ENCODE results near the gene RPH3AL.

Gene RPH3AL

GRCh38 chr17:192666-193425, 159.8 kb downstream of the RPH3AL start:
- no peak for TF ChIP-seq CTCF (IDR thresholded peaks at IDR 0.05; ENCODE audit: extremely low read depth, insufficient read depth, missing control alignments)
- DNase-seq (ENCODE audit: low spot score) = no peak
- in situ Hi-C loops (cut with MboI; ENCODE audit: low pct_unique_long_range_greater_than_20kb, low sequenced_read_pairs, unreplicated experiment) = no loop called here

DNA sequence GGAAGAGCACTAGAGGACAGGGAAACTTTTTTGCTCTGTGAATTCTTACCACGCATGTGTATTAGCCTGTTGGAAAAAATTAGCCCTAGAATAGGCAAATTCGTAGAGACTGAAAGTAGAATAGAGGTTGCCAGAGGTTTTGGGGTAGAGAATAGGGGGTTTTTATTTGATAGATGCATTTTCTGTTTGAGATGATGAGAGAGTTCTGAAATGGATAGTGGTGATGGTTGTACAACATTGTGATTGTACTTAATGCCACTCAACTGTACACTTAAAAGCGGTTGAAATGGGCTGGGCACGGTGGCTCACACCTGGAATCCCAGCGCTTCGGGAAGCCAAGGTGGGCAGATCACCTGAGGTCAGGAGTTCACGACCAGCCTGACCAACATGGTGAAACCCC, 163.2 kb downstream of the RPH3AL start:
- TF ChIP-seq CTCF (IDR thresholded peaks at IDR 0.05; ENCODE audit: extremely low read depth, insufficient read depth, missing control alignments) = no peak
- DNase-seq (ENCODE audit: low spot score) = no peak
- in situ Hi-C loops (cut with MboI; ENCODE audit: low pct_unique_long_range_greater_than_20kb, low sequenced_read_pairs, unreplicated experiment) = no loop called here

DNA sequence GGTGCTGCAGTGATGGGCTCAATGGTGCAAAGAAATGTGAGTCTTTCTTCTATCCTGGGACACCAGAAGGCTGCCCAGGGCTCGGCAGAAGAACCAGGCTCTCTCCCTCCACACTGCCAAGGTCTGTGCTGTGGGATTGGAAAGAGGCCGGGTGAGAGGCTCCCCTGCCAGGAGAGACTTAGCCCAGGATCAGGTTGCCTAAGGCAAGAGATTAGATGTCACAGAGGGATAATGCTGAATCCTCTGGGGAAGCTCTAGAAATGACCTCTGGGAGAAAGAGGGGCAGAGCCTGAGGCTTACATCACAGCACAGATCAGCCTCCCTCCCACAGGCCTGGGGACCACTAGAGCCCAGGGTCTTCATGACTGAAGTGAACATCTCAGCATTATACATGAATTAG, 165.5 kb downstream of the RPH3AL start:
- DNase-seq (ENCODE audit: low spot score) = no peak
- no peak for TF ChIP-seq CTCF (IDR thresholded peaks at IDR 0.05; ENCODE audit: extremely low read depth, insufficient read depth, missing control alignments)
- in situ Hi-C loops (cut with MboI; ENCODE audit: low pct_unique_long_range_greater_than_20kb, low sequenced_read_pairs, unreplicated experiment) = no loop called here

- in situ Hi-C loops (cut with MboI; ENCODE audit: low pct_unique_long_range_greater_than_20kb, low sequenced_read_pairs, unreplicated experiment) = no loop called here
- no peak for DNase-seq (ENCODE audit: low spot score)
- TF ChIP-seq CTCF (IDR thresholded peaks at IDR 0.05; ENCODE audit: extremely low read depth, insufficient read depth, missing control alignments) = no peak
Measured at GRCh38 chr17:185445-186138, 167.0 kb downstream of the RPH3AL start.

GRCh38 chr17:183021-183420, 169.6 kb downstream of the RPH3AL start:
- DNase-seq (ENCODE audit: low spot score) = no peak
- in situ Hi-C loops (cut with MboI; ENCODE audit: low pct_unique_long_range_greater_than_20kb, low sequenced_read_pairs, unreplicated experiment) = no loop called here
- no peak for TF ChIP-seq CTCF (IDR thresholded peaks at IDR 0.05; ENCODE audit: extremely low read depth, insufficient read depth, missing control alignments)

GRCh38 chr17:182050-182751, 170.4 kb downstream of the RPH3AL start:
- in situ Hi-C loops (cut with MboI; ENCODE audit: low pct_unique_long_range_greater_than_20kb, low sequenced_read_pairs, unreplicated experiment) = no loop called here
- DNase-seq (ENCODE audit: low spot score) = no peak

More at GRCh38 chr17:182050-182751, 170.4 kb downstream of the RPH3AL start:
- no peak for TF ChIP-seq CTCF (IDR thresholded peaks at IDR 0.05; ENCODE audit: extremely low read depth, insufficient read depth, missing control alignments)

Data from GM13977 (cell line).